Measurements from ENCODE around the gene TCF7L2. TPM values are rescaled to one million over a fixed set of nuclear protein-coding genes. Genes with fewer than 3 reads are reported as not detected.

TCF7L2 gene
- polyA plus RNA-seq, 3 donors: 2.1 to 23.5 (median 6.1) TPM

- Histone ChIP-seq H3K36me3 (replicated peaks in 1 of 2; ENCODE audit: control insufficient read depth in 1 of 2, insufficient read depth in 2 of 2, low read length in 2 of 2) (no peaks in the 10 kb centered on the region), H3K9me3 (replicated peaks in 1 of 2; ENCODE audit: control insufficient read depth in 1 of 2, insufficient read depth in 1 of 2, low read length in 2 of 2) (no peaks in the 10 kb centered on the region), H3K9ac (ENCODE audit: insufficient read depth, low read length, poor library complexity, severe bottlenecking) (no peak overlapping the region), H3K4me3 (replicated peaks in 1 of 3; ENCODE audit: low read depth in 2 of 3, low read length in 3 of 3) (peak overlapping the region in 1 of 3 experiments; percentile 6), H4K20me1 (ENCODE audit: insufficient read depth, low read length) (no peaks in the 10 kb centered on the region), H3K4me2 (replicated peaks; ENCODE audit: extremely low read depth, low read length, poor library complexity, severe bottlenecking) (peak overlapping the region; percentile 4), H3K4me1 (ENCODE audit: control insufficient read depth in 1 of 2, insufficient read depth in 2 of 2, low read length in 2 of 2) (peaks cover 38 to 41% of the 10 kb centered on the region in 2 donors), H3K79me2 (ENCODE audit: insufficient read depth, low read length) (no peaks in the 10 kb centered on the region), H3K27me3 (ENCODE audit: control insufficient read depth in 2 of 2, insufficient read depth in 2 of 2, low read length in 2 of 2) (no peaks in the 10 kb centered on the region), H2AFZ (ENCODE audit: insufficient read depth, low read depth, low read length, poor library complexity, severe bottlenecking) (no peak overlapping the region), H3K27ac (ENCODE audit: low read depth in 1 of 2, low read length in 2 of 2) (peak overlapping the region in 1 of 2 donors; percentile 54)
- no CpG with 5 or more reads among the region's 3 CpGs for WGBS (ENCODE audit: insufficient coverage)
- Mint-ChIP-seq H3K9me3 (peaks cover 0 to 3% (median 0%) of the 10 kb centered on the region in 7 donors), H3K27me3 (ENCODE audit: low read depth in 3 of 3) (peaks cover 8 to 13% (median 13%) of the 10 kb centered on the region in 3 donors), H3K36me3 (peaks cover 4 to 9% of the 10 kb centered on the region in 2 donors), H3K27ac (peak overlapping the region in 6 of 7 donors; percentile 89 to 97 (median 93)), H3K4me3 (peak overlapping the region in 1 of 2 donors; percentile 74), H3K4me1 (peaks cover 39% of the 10 kb centered on the region)
- intact Hi-C loops (cut with micrococcal nuclease): no loop called here
- TF ChIP-seq CTCF (IDR thresholded peaks at IDR 0.05): no peak
- no peak for DNase-seq
Measured at GRCh38 chr10:113179966-113180365, 229.9 kb downstream of the TCF7L2 start.

GRCh38 chr10:113180401-113181154, 230.5 kb downstream of the TCF7L2 start:
- H3K9me3 ChIP-seq (replicated peaks in 1 of 2; ENCODE audit: control insufficient read depth in 1 of 2, insufficient read depth in 1 of 2, low read length in 2 of 2): no peaks in the 10 kb centered on the region
- H3K4me3 Mint-ChIP-seq: peak overlapping the region in 1 of 2 donors; percentile 74

More at GRCh38 chr10:113180401-113181154, 230.5 kb downstream of the TCF7L2 start:
- Histone ChIP-seq H3K27me3 (ENCODE audit: control insufficient read depth in 2 of 2, insufficient read depth in 2 of 2, low read length in 2 of 2) (no peaks in the 10 kb centered on the region), H4K20me1 (ENCODE audit: insufficient read depth, low read length) (no peaks in the 10 kb centered on the region), H2AFZ (ENCODE audit: insufficient read depth, low read depth, low read length, poor library complexity, severe bottlenecking) (no peak overlapping the region), H3K9ac (ENCODE audit: insufficient read depth, low read length, poor library complexity, severe bottlenecking) (no peak overlapping the region), H3K4me2 (replicated peaks; ENCODE audit: extremely low read depth, low read length, poor library complexity, severe bottlenecking) (peak overlapping the region; percentile 9), H3K4me1 (ENCODE audit: control insufficient read depth in 1 of 2, insufficient read depth in 2 of 2, low read length in 2 of 2) (peaks cover 38 to 41% of the 10 kb centered on the region in 2 donors), H3K36me3 (replicated peaks in 1 of 2; ENCODE audit: control insufficient read depth in 1 of 2, insufficient read depth in 2 of 2, low read length in 2 of 2) (no peaks in the 10 kb centered on the region), H3K27ac (ENCODE audit: low read depth in 1 of 2, low read length in 2 of 2) (peak overlapping the region; percentile 49 to 54), H3K4me3 (replicated peaks in 1 of 3; ENCODE audit: low read depth in 2 of 3, low read length in 3 of 3) (peak overlapping the region in 1 of 3 experiments; percentile 6), H3K79me2 (ENCODE audit: insufficient read depth, low read length) (no peaks in the 10 kb centered on the region)
- DNase-seq: peak; percentile 25 to 53 (median 47)
- Mint-ChIP-seq H3K27me3 (ENCODE audit: low read depth in 3 of 3) (peaks cover 8 to 15% (median 13%) of the 10 kb centered on the region in 3 donors), H3K4me1 (peaks cover 39% of the 10 kb centered on the region), H3K36me3 (peaks cover 4 to 9% of the 10 kb centered on the region in 2 donors), H3K9me3 (peaks cover 0 to 4% (median 0%) of the 10 kb centered on the region in 7 donors), H3K27ac (peak overlapping the region; percentile 37 to 97 (median 92))
- no peak for TF ChIP-seq CTCF (IDR thresholded peaks at IDR 0.05)
- intact Hi-C loops (cut with micrococcal nuclease): no loop called here
- WGBS (ENCODE audit: insufficient coverage): 51% methylated on average over 7 of the region's 10 CpGs
